ENCODE results near the gene OR52I1. TPM values are rescaled to one million over a fixed set of nuclear protein-coding genes. Genes with fewer than 3 reads are reported as not detected.

OR52I1 gene
- total RNA-seq, 4 donors from 2014 or later, result not detected

DNA sequence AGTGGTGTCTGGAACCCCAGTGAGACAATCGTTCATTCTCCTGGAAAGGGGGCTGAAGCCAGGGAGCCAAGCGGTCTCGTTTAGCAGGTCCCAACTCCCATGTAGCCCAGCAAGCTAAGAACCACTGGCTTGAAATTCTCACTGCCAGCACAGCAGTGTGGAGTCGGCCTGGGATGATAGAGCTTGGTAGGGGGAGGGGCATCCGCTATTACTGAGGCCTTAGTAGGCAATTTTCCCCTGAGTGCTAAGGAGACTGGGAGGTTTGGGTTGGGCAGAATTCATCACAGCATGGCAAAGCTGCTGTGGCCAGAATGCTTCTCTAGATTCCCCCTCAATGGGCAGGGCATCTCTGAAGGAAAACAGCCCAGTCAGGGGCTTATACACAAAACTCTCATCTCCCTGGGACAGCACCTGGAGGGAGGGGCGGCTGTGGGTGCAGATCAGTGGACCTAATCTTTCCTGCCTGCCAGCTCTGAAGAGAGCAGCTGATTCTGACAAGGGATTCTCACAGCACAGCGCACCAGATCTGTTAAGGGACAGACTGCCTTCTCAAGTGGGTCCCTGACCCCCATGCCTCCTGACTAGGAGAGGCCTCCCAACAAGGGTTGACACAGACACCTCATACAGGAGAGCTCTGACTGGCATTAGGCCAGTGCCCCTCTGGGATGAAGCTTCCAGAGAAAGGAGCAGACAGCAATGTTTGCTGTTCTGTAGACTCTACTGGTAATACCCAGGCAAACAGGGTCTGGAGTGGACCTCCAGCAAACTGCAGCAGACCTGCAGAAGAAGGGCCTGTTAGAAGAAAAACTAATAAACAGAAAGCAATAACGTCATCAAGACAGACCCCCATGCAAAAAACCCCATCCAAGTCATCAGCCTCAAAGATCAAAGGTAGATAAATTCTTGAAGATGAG, 34.1 kb upstream of the OR52I1 start:
- Histone ChIP-seq H3K9me3 (no peaks in the 10 kb centered on the region), H3K27me3 (no peaks in the 10 kb centered on the region), H3K4me1 (no peaks in the 10 kb centered on the region), H3K4me3 (no peak overlapping the region), H3K36me3 (no peaks in the 10 kb centered on the region), H3K27ac (no peak overlapping the region)
- no peak for TF ChIP-seq POLR2A (IDR thresholded peaks at IDR 0.05)
- TF ChIP-seq, protein P1, sequence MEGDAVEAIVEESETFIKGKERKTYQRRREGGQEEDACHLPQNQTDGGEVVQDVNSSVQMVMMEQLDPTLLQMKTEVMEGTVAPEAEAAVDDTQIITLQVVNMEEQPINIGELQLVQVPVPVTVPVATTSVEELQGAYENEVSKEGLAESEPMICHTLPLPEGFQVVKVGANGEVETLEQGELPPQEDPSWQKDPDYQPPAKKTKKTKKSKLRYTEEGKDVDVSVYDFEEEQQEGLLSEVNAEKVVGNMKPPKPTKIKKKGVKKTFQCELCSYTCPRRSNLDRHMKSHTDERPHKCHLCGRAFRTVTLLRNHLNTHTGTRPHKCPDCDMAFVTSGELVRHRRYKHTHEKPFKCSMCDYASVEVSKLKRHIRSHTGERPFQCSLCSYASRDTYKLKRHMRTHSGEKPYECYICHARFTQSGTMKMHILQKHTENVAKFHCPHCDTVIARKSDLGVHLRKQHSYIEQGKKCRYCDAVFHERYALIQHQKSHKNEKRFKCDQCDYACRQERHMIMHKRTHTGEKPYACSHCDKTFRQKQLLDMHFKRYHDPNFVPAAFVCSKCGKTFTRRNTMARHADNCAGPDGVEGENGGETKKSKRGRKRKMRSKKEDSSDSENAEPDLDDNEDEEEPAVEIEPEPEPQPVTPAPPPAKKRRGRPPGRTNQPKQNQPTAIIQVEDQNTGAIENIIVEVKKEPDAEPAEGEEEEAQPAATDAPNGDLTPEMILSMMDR (IDR thresholded peaks at IDR 0.05), result no peak
- no peak for DNase-seq

DNA sequence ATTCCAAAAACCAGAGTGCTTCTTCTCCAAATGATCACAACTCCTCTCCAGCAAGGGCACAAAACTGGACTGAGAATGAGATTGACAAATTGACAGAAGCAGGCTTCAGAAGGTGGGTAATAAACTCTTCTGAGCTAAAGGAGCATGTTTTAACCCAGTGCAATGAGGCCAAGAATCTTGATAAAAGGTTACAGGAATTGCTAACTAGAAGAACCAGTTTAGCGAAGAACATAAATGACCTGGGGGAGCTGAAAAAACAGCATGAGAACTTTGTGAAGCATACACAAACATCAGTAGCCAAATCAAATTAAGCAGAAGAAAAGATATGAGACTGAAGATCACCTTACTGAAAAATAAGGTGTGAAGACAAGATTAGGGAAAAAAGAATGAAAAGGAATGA, 33.4 kb upstream of the OR52I1 start:
- Histone ChIP-seq H3K4me1 (no peaks in the 10 kb centered on the region), H3K27ac (no peak overlapping the region), H3K27me3 (no peaks in the 10 kb centered on the region), H3K9me3 (no peaks in the 10 kb centered on the region), H3K4me3 (no peak overlapping the region), H3K36me3 (no peaks in the 10 kb centered on the region)
- no peak for DNase-seq
- TF ChIP-seq POLR2A (IDR thresholded peaks at IDR 0.05), result no peak
- TF ChIP-seq, protein P1 (IDR thresholded peaks at IDR 0.05), result no peak

DNA sequence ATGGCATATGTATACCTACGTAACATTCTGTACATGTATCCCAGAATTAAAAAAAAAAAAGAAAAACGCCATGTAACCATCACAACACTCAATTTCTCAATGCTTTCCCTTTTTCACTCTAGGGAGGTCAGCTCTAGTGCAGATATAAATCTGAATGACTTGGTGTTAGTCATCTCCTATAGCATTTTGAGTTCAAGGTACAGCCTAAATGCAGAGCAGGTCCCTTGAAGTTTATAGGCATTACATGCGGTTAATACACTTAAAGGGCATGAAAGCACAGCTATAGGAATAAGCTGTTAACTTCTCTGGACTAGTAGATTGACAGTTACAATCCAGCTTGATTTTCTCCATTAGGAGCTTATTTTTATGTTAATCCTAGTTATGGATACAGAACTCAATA, 28.5 kb upstream of the OR52I1 start:
- no peaks in the 10 kb centered on the region for H3K4me1 ChIP-seq
- H3K36me3 ChIP-seq, result no peaks in the 10 kb centered on the region
- DNase-seq, result no peak
- no peak overlapping the region for H3K27ac ChIP-seq
- no peaks in the 10 kb centered on the region for H3K27me3 ChIP-seq
- H3K9me3 ChIP-seq, result no peaks in the 10 kb centered on the region
- H3K4me3 ChIP-seq, result no peak overlapping the region
- TF ChIP-seq, protein P1 (IDR thresholded peaks at IDR 0.05), result no peak
- no peak for TF ChIP-seq POLR2A (IDR thresholded peaks at IDR 0.05)

DNA sequence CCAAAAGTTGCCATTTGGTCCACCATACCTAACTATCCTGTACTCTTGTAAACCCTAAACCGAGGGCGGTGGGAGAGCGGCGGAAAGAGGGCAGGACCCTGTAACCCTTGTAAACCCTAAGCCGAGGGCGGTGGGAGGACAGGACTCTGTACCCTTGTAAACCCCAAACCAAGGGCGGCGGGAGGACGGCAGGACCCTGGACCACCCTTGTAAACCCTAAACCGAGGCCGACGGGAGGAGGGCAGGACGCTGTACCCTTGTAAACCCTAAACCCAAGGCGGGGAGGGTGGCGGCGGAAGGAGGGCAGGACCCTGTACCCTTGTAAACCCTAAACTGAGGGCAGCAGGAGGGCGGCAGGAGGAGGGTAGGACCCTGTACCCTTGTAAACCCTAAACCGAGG, 24.8 kb upstream of the OR52I1 start:
- TF ChIP-seq, protein P1 (IDR thresholded peaks at IDR 0.05), result no peak
- no peak for TF ChIP-seq POLR2A (IDR thresholded peaks at IDR 0.05)
- Histone ChIP-seq H3K36me3 (no peaks in the 10 kb centered on the region), H3K9me3 (no peaks in the 10 kb centered on the region), H3K4me3 (no peak overlapping the region), H3K27ac (no peak overlapping the region), H3K27me3 (no peaks in the 10 kb centered on the region), H3K4me1 (no peaks in the 10 kb centered on the region)
- DNase-seq, result no peak

DNA sequence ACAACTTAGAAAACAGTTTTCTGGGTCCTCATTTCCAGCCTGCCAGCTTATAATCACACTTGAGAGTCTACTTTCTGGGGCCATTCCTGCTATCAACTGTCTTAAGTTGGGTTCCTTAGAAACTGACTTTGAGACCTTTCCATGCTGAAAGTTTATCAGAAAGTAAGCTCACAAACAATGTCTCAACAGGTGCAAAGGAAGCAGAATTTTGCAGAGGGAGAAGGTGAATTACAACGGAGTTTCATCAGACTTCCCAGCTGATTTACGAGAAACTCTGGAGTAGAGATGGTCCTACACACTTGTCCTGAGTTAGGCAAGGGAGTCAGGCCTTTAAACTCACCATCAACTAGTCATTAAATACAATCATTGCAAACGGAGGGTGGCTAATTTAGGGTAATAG, 17.0 kb upstream of the OR52I1 start:
- Histone ChIP-seq H3K27me3 (no peaks in the 10 kb centered on the region), H3K4me3 (no peak overlapping the region), H3K9me3 (no peaks in the 10 kb centered on the region), H3K4me1 (no peaks in the 10 kb centered on the region), H3K36me3 (no peaks in the 10 kb centered on the region), H3K27ac (no peak overlapping the region)
- TF ChIP-seq POLR2A (IDR thresholded peaks at IDR 0.05), result no peak
- TF ChIP-seq, protein P1 (IDR thresholded peaks at IDR 0.05), result no peak
- no peak for DNase-seq

All from Peyer's patch (tissue), 4 donors.